Measurements from ENCODE around the gene PTGIS. TPM values are rescaled to one million over a fixed set of nuclear protein-coding genes. Genes with fewer than 3 reads are reported as not detected.

Gene PTGIS
- total RNA-seq, 1 experiment from 2014 or later: 20.0 TPM

- Histone ChIP-seq H4K8ac (replicated peaks; ENCODE audit: insufficient read length, low read depth, low read length) (no peak overlapping the region), H2BK120ac (ENCODE audit: low read depth, low read length, poor library complexity, severe bottlenecking) (no peak overlapping the region), H3K9ac (ENCODE audit: extremely low read depth, insufficient read length, low read length) (no peak overlapping the region), H2BK20ac (ENCODE audit: low read depth, low read length, poor library complexity, severe bottlenecking) (no peak overlapping the region), H3K9me3 (ENCODE audit: control insufficient read depth, low read depth, low read length) (no peaks in the 10 kb centered on the region), H4K20me1 (ENCODE audit: control insufficient read depth, insufficient read depth, insufficient read length) (no peaks in the 10 kb centered on the region), H4K5ac (ENCODE audit: insufficient read length, low read depth, low read length) (no peak overlapping the region), H3T11ph (ENCODE audit: low read length) (no peak overlapping the region), H3K27ac (ENCODE audit: insufficient read length, low read depth, low read length) (no peak overlapping the region), H3K23me2 (ENCODE audit: insufficient read length, low read depth, low read length, poor library complexity, severe bottlenecking) (no peaks in the 10 kb centered on the region), H3K18ac (ENCODE audit: insufficient read length, low read depth, low read length) (no peak overlapping the region), H2BK12ac (ENCODE audit: insufficient read length, low read depth, low read length) (no peak overlapping the region), H2AK5ac (ENCODE audit: insufficient read length, low read length) (no peak overlapping the region), H2AFZ (ENCODE audit: low read length) (no peak overlapping the region), H4K91ac (ENCODE audit: insufficient read length, low read depth, low read length) (no peak overlapping the region), H2BK15ac (ENCODE audit: low read depth, low read length) (no peak overlapping the region; the same call in 1 of the 2 replicates), H3K4ac (ENCODE audit: low read depth, low read length) (no peak overlapping the region), H3K79me1 (ENCODE audit: insufficient read depth, low read depth, low read length, poor library complexity, severe bottlenecking) (no peaks in the 10 kb centered on the region), H3K14ac (ENCODE audit: insufficient read depth, low read length) (no peak overlapping the region), H3K79me2 (ENCODE audit: insufficient read depth, low read length) (no peaks in the 10 kb centered on the region), H3K4me2 (ENCODE audit: insufficient read depth, insufficient read length, low read length) (no peak overlapping the region), H3K56ac (ENCODE audit: insufficient read length, low read depth, low read length) (no peak overlapping the region), H3K4me1 (ENCODE audit: insufficient read depth, low read length) (no peaks in the 10 kb centered on the region), H3K27me3 (ENCODE audit: insufficient read depth, low read length) (no peaks in the 10 kb centered on the region), H3K23ac (ENCODE audit: insufficient read length, low read depth, low read length) (no peak overlapping the region), H2BK5ac (ENCODE audit: insufficient read length, low read length) (no peak overlapping the region)
- no peak overlapping the region for H3K4me3 Mint-ChIP-seq
- TF ChIP-seq CTCF (conservative IDR thresholded peaks at IDR 0.05): no peak
- H3K27ac Mint-ChIP-seq: no peak overlapping the region; a peak in 1 of 7 replicates
- no peak for DNase-seq
- no peaks in the 10 kb centered on the region for H3K9me3 Mint-ChIP-seq
- no peaks in the 10 kb centered on the region for H3K36me3 Mint-ChIP-seq (ENCODE audit: insufficient read depth in 1 of 3, low read depth in 3 of 3)
- WGBS (ENCODE audit: extremely low coverage, insufficient read length, low lambda C conversion rate): no CpG with 5 or more reads among the region's 11 CpGs
- H3K4me1 Mint-ChIP-seq: no peaks in the 10 kb centered on the region; a peak in 1 of 4 replicates
- H3K27me3 Mint-ChIP-seq (ENCODE audit: low read depth): peaks cover 4% of the 10 kb centered on the region
Measured at GRCh38 chr20:49616154-49617007, 48.4 kb upstream of the PTGIS start.

All from H9 (cell line).